M059J (cell line): ENCODE measurements around the gene PTGER2. TPM values are rescaled to one million over a fixed set of nuclear protein-coding genes. Genes with fewer than 3 reads are reported as not detected.

Source experiments
- DNase-seq: peaks from one replicate; pipeline ENCODE4 v3.0.0-alpha.2; 2012; ENCODE audit warnings: low read depth
- total RNA-seq: library from RNA; depleted of rRNA; stranded (reverse); fragments of >200 nt; shearing (Covaris generic); gene quantifications from 2 replicates; pipeline ENCODE4 v1.2.3, GENCODE V29; 2014; rRNA removed

Gene PTGER2, protein sequence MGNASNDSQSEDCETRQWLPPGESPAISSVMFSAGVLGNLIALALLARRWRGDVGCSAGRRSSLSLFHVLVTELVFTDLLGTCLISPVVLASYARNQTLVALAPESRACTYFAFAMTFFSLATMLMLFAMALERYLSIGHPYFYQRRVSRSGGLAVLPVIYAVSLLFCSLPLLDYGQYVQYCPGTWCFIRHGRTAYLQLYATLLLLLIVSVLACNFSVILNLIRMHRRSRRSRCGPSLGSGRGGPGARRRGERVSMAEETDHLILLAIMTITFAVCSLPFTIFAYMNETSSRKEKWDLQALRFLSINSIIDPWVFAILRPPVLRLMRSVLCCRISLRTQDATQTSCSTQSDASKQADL
- total RNA-seq, result 0.54 and 0.71 TPM in 2 replicates

DNA sequence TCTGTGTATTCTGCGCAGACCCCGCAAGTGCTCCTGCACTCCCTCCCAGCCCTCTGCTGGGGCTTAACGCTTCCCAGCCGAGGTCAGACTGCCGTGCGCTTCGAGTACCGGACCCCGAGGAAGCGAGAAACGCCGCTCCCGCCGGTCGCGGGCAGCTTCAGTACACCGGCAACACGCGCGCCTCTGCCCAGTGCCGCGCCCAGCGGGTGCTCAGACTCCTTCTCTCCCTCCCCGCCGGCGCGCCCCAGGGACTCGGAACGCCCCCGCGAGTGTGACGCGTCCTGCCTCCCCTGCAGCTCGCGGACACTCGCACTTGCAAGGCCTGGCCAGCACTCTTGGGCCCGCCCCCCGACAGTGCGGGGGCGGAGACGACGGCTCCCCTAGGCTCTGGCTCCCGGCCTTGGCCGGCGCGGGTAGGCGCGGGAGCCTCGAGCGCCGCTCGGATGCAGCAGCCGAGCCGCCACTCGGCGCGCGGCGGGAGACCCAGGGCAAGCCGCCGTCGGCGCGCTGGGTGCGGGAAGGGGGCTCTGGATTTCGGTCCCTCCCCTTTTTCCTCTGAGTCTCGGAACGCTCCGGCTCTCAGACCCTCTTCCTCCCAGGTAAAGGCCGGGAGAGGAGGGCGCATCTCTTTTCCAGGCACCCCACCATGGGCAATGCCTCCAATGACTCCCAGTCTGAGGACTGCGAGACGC lies at the start of gene PTGER2:
Gene PTGER2, plus strand, starts transcription at position 410 of the 692 bp plus-strand sequence. Its CDS starts 237 bp downstream, at position 647.
- DNase-seq, result peak; percentile 39

DNA sequence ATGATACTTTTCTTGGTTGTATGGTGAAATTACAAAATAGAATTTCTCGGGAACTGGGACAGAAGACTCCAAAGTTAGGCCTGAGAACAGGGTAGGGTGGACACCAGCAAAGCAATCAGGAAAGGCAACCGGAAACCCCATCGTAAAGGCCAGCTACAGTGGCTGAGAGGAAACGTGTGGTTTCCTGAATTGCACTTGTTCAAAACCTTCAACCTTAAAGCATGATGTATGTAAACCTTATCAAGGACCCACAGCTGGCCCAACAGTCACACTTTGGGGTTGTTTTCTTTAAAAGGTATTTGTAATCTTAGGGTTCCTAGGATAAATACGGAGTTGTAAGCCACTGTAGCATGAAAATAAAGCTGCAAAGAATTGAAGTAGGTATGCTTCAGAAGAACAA lies 48.9 kb upstream of the PTGER2 start:
- no peak for DNase-seq

DNA sequence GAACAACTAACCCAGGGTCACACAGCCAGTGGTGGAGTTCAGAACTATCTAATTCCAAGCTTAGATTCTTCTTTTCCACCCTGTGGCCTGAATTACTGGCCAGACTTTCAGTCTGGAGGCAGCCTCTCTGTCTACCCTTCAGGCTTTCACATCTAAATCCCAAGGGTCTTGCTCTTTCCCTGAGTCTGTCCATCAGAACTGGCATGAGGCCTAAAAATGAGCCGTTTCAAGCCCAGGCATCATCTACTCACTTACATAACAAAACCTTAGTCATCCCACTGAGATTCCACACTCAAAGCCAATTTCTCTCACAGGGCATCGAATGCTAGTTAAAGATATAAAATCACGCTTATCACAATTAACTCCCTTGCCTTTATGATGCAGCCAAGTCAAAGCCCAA lies 47.9 kb upstream of the PTGER2 start:
- peak; percentile 47 for DNase-seq

DNA sequence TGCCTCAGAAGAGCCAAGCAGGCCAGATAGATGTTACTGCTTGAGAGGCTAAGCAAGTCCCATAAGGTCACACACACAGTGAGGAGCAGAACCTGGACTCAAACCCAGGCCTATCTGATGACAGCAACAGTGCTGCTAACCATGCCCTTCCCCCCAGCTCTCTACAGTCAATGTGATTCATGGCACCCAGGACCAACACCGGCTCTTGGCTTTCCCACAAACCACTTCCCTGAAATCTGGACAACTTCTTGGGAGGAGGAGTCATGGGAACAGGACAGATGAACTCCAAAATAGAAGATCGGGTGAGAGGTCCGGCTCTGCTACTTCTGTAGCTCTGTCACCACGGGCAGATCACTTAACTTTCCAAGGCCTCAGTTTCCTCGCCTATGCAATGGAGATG lies 47.3 kb upstream of the PTGER2 start:
- DNase-seq, result peak; percentile 69

DNA sequence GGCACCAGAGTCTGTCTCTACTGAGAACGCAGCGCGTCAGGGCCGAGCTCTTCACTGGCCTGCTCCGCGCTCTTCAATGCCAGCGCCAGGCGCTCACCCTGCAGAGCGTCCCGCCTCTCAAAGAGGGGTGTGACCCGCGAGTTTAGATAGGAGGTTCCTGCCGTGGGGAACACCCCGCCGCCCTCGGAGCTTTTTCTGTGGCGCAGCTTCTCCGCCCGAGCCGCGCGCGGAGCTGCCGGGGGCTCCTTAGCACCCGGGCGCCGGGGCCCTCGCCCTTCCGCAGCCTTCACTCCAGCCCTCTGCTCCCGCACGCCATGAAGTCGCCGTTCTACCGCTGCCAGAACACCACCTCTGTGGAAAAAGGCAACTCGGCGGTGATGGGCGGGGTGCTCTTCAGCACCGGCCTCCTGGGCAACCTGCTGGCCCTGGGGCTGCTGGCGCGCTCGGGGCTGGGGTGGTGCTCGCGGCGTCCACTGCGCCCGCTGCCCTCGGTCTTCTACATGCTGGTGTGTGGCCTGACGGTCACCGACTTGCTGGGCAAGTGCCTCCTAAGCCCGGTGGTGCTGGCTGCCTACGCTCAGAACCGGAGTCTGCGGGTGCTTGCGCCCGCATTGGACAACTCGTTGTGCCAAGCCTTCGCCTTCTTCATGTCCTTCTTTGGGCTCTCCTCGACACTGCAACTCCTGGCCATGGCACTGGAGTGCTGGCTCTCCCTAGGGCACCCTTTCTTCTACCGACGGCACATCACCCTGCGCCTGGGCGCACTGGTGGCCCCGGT lies 46.4 kb upstream of the PTGER2 start, which contains the start of gene PTGDR:
Gene PTGDR, plus strand, starts transcription at position 198 of the 778 bp plus-strand sequence. Its CDS starts 117 bp downstream, at position 315.
- DNase-seq, result peak; percentile 14

DNA sequence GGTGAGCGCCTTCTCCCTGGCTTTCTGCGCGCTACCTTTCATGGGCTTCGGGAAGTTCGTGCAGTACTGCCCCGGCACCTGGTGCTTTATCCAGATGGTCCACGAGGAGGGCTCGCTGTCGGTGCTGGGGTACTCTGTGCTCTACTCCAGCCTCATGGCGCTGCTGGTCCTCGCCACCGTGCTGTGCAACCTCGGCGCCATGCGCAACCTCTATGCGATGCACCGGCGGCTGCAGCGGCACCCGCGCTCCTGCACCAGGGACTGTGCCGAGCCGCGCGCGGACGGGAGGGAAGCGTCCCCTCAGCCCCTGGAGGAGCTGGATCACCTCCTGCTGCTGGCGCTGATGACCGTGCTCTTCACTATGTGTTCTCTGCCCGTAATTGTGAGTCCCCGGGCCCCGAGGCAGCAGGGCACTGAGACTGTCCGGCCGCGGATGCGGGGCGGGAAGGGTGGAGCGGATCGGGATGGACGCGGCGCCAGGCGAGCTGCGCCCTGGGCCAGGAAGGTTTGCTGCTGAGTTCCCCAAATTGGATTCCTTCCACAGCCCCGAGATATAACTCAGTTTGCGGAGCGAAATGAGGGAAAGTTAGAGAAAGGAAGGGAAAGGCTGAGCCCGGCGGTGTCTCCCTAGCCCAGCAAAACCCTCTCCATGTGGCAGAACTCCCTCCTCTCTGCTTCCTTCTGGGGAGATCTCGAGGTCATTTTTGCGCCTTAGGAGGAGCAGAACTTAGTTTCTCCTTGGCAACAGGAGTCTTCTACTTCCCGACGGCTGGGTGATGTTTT lies 45.6 kb upstream of the PTGER2 start:
- no peak for DNase-seq

DNA sequence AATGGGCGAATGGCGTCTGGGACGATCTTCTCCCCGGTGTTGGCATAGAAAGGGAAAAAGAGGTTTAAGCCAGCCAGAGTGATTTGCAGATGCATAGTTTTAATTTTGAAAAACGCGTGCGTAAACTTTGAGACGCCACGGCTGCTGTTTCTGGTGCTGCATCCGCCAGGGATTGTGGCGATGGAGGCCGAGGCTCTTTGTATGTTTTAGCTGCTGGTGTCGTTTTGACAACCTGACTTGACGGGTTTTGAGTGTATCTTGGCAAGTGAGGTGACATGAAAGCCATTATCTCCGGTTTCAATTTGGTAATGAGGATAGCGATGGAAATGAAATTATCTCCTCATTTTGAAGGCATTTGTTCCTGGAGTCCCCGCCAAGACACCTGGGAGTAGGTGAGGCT lies 45.0 kb upstream of the PTGER2 start:
- no peak for DNase-seq

DNA sequence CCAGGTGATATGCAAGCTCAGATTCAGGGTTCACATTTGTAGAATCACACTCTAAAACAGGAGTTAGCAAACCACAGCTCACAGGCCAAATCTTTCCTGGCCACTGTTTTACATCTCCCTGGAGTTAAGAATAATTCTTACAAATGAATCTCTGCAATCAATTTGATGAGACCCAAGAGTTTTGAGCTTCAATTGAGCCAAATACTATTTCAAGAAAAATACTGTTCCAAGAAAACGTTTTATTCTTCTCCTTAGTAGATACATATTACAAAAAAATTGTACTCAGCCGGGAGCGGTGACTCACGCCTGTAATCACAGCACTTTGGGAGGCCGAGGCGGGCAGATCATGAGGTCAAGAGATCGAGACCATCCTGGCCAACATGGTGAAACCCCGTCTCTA lies 44.1 kb upstream of the PTGER2 start:
- DNase-seq, result no peak

DNA sequence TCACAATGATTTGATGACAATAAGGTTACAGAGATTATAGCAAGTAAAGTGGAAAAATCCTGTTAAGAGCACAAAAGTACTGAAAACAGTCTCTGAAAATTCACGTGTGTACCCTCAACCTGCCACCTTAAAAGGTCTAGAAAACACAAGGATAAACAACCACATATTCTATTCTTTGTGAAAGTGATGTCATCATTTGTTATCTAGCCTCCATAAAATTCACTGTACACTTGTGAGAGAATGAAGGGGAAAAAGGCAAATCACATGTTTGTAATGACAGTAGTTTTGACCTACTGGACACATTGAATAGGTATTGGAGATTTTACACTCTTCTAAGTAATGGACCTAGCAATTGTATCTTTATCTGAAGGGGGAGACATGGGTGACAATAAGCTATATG lies 42.6 kb upstream of the PTGER2 start:
- DNase-seq, result no peak

DNA sequence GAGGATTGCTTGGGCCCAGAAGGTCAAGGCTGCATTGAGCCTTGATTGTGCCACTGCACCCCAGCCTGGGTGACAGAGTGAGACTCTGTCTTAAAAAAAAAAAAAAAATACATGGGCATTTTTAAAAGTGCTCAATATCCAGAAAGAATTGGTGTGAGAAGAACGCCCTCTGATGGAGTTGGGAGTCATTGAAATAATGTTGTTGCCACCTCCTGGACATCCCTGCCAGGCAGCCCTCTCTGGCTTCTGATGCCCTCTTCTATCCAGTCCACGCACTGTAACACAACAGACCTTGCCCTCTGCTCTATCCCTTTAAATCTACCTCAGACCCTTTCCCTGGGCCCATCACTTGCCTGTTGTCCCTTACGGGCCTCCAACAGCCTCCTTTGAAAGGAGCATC lies 41.7 kb upstream of the PTGER2 start:
- DNase-seq, result peak; percentile 61

DNA sequence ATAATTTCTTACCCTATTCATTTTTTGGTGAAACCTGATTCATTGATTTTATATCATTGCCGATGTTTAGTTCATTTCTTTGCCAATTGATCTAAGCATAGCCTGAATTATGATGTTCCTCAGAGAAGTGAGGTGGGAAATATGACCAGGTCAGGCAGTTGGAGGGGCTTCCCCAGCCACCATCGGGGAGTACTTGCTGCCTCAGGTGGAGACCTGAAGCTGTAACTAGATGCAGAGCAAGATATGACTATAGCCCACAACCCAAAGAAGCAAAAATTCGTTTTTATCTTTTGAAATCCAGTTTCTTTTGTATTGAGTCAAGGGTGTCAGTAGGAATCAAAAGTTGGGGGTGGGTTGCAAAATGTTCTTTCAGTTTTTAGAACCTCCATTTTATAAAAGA lies 38.7 kb upstream of the PTGER2 start:
- DNase-seq, result no peak

DNA sequence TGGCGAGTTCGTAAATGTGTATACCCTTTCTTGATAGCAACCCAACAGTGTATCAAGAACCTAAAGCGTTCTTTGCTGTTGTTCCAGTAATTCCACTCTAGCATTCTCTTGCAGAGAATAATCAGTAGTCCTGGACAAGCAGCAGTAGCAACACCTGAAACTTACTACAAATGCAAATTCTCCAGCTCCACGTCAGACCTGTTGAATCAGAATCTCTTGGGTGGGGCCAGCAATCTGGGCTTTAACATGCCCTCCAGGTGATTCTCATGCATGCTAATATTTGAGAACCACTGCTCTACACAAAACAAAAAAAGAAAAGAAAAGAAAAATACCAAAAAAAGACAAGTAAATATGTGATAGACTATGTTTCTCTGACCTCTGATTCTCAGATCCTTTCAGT lies 36.6 kb upstream of the PTGER2 start:
- no peak for DNase-seq

DNA sequence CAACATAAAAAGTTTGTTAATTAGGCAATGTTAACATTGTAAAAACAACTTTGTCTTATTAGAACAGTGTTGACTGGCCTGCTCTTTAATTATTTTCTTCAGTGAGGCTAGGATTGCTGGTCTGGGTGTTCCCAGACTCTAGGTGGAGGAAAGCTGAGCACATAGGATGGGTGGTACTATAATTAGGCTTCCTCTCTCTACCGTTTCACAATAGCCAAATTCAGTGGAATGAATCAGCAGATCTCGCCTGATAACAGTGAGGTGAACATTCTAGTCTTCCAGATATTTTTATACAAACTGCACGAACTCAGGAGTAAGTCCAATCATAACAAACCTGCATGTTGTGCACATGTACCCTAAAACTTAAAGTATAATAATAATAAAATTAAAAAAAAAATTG lies 34.7 kb upstream of the PTGER2 start:
- peak; percentile 86 for DNase-seq

DNA sequence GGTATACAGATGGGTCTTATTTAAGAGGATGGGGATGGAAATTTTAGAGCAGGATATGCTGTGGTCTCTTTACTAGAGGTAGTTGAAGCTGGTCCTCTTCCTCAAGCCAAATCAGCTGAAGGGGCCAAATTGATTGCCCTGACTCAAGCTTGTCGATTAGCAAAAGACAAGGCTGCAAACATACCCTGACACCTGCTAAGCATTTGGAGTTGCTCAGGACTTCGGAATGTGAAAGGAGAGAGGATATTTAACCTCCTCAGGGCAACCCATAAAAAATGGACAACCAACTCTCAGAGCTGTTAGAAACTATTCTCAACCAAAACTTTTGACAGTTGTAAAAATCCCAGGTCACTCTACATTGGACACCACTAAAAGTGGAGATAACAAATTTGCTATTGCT lies 31.0 kb upstream of the PTGER2 start:
- DNase-seq, result peak; percentile 57

DNA sequence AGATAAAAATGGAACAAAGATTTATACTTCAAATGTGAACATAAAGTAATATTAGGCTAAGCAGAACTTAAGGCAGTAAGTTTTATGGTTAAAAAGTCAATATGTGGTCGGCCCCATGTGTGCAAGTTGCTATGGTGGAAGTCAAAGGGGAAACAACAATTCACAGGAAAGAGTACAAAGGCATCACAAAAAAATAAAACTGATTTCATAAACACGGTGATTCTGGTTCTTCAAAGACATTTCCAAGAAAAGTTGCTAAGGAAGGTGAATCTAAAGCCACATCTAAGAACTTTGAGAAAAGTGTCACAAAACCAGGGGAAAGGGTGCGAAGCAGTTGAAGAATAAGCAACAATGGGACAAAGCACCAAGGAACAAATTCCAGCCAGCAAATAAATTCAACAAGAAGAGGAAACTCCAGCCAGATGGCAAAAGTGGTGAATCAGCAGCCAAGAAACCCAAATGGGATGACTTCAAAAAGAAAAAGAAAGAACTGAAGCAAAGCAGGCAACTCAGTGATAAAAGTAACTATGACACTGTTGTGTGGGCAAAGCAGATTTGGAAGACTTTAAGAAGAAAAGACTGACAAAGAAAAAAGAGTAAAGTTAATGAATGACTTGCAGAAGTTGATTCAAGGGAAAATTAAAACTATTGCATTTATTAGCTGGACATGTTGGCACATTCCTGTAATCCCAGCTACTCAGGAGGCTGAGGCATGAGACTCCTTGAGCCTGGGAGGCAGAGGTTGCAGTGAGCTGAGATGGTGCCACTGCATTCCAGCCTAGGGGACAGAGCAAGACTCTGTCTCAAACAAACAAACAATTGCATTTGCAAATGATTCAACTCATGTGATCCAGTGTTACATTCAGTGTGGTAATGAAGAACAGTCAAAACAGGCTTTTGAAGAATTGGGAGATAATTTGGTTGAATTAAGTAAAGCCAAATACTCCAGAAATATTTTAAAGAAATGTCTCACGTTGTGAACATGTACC lies 27.2 kb upstream of the PTGER2 start:
- DNase-seq, result no peak

DNA sequence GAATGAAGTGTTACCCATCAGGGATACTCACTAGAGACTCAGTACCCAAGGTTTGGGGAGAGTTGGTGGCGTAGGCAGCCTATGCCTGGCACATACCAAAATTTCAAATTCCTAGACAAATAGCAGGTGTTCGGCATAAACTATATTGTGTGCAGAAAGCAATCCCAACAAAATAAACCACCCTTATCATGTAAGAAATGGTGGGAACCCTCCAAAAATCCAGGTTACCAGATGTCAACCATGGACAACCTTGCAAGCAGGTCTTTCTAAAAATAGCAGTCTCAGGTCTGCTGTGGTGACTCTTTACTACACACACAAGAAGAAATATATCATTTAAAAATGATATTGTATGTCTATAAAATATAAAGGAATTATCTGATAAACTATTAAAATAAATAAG lies 17.7 kb upstream of the PTGER2 start:
- no peak for DNase-seq

DNA sequence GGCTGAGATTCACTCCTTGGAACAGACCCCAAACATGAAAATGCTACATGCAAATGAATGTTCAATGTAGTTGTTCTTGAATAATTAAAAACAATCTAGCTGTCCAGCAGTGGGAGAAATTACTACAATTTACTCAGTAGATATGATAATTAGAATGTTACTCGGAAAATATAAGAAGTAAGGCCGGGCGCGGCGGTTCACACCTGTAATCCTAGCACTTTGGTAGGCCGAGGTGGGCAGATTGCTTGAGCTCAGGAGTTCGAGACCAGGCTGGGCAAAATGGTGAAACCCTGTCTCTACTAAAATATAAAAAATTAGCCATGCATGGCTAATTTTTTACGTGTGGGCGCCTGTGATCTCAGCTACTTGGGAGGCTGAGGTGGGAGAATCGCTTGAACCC lies 15.3 kb upstream of the PTGER2 start:
- DNase-seq, result no peak

DNA sequence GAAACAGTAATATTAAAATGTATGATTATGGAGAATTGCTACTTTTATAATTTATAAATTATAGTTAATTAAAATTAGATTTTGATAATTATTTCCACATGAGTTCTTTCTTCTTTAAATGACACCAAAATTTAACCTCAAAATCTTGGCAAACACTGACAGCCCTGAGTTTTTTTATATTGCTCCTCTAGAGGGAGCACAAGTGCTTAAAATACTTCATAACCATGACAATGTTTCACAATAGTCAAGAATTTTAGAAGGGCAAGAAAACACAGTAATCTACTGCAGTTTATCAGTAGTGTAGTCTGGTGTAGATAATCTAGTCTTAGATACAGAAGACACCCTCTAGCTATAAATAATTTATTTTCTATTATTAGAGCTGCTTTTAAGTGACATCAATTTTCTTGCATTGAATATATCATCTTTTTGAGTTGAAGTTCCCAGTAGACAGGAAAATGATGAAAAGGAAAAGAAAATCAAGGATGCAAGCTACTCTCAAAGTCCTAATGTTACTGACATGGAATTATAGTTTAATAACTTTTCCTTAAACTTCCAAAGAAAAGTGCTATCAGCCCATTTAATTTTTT lies 14.3 kb upstream of the PTGER2 start:
- DNase-seq, result peak; percentile 59

DNA sequence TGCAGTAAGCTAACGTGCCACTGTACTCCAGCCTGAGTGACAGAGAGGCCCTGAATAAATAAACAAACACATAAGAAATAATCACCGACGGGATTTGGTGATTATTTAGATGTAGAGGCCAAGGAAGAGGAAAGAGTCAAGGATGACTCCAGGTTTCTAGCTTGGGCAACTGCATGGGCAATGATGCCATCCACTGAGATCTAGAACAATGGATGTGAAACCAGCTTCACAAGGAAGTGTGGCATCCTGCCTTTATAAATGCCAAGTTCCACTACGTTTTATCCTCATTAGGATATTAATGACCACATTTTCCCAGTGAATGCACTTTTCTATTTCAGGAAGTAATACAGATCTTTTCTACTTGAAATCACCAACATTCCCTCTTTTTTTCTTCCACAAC lies 10.9 kb upstream of the PTGER2 start:
- no peak for DNase-seq
